ENCODE data around the gene OR4B1.

Gene OR4B1

DNA sequence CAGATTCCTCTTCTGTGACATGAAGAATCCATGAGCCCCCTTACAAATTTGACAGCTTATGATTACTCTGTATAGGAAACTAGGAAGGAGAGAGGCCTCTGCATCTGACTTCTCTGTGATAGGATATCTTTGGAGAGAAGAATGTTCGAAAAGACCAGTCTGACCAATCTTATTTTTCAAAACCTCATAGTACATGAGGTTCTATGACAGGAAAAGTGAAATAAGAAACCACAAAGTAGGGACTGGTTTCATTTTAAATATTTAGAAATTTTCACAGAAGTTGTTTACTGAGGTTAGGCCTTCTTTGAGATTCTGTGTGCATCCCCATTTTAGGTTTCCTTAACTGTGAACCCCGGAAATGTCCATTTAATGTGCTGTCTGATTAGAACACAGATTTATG is 45.0 kb downstream of the OR4B1 start:
- no peak for DNase-seq (ENCODE audit: low read depth)

GRCh38 chr11:48263423-48263911 is 46.9 kb downstream of the OR4B1 start, which contains the start of gene OR4X1:
TSS of gene OR4X1 (plus strand) at chr11:48263861. CDS start at chr11:48263861, 0 bp downstream.
- DNase-seq (ENCODE audit: low read depth): no peak

Data from ELR (cell line).